ENCODE measurements around the gene PARVB. TPM values are rescaled to one million over a fixed set of nuclear protein-coding genes. Genes with fewer than 3 reads are reported as not detected.

The PARVB gene
- total and polyA plus RNA-seq, 2 of the 8 experiments (the other 6 are each of a cell fraction or from before 2014, with no cell fraction given), result 14.5 to 18.6 TPM

- H3K4me3 ChIP-seq (ENCODE audit: extremely low read depth in 1 of 4, insufficient read depth in 2 of 4, low read depth in 3 of 4, low read length in 4 of 4), result no peak overlapping the region
- no peak overlapping the region for H2BK12ac ChIP-seq (ENCODE audit: low read depth, low read length)
- H3K27me3 ChIP-seq (replicated peaks in 1 of 4; ENCODE audit: control insufficient read depth in 3 of 4, extremely low read depth in 1 of 4, insufficient read depth in 3 of 4, low read length in 3 of 4), result no peaks in the 10 kb centered on the region
- 88% methylated on average over 10 of the region's 11 CpGs; no CpG with 5 or more reads in 1 of the 2 experiments for WGBS, 2 experiments (ENCODE audit: extremely low coverage in 1 of 2, insufficient coverage in 1 of 2, insufficient read length in 1 of 2, insufficient replicate concordance in 2 of 2, low coverage in 1 of 2, low lambda C conversion rate in 2 of 2, missing lambda C conversion rate in 1 of 2)
- no peak for FAIRE-seq
- no peak for DNase-seq (ENCODE audit: low read depth in 1 of 2, low spot score in 2 of 2)
- ChIA-PET POLR2A (ENCODE audit: partially characterized antibody) (interaction anchor here (0.6 kb wide), 1 partner anchor 49 kb away, joined by 5 read pairs; no protein-coding TSS in a partner anchor), CTCF (ENCODE audit: partially characterized antibody) (interaction anchor here (1.3 to 1.4 kb wide), 2 partner anchors 64 to 254 kb away, joined by 3 to 6 read pairs; no protein-coding TSS in a partner anchor)
- H2BK120ac ChIP-seq (replicated peaks; ENCODE audit: low read depth, low read length), result no peak overlapping the region
- no peak overlapping the region for H2BK5ac ChIP-seq (ENCODE audit: low read depth, low read length)
- H3K4ac ChIP-seq (replicated peaks; ENCODE audit: insufficient read length, low read depth, low read length), result no peak overlapping the region
- no peaks in the 10 kb centered on the region for H4K20me1 ChIP-seq (replicated peaks in 1 of 2; ENCODE audit: control insufficient read depth in 1 of 2, insufficient read depth in 2 of 2, low read length in 2 of 2)
- no peaks in the 10 kb centered on the region for H3K9me3 ChIP-seq (ENCODE audit: insufficient read depth in 2 of 2, low read depth in 1 of 2, low read length in 1 of 2)
- no peak overlapping the region for H3K4me2 ChIP-seq (ENCODE audit: insufficient read depth in 1 of 2, low read depth in 2 of 2, low read length in 2 of 2)
- H3K4me1 ChIP-seq (replicated peaks in 1 of 4; ENCODE audit: control insufficient read depth in 3 of 4, insufficient read depth in 4 of 4, low read length in 3 of 4), result peaks cover 0 to under 1% (median 0%) of the 10 kb centered on the region in 4 experiments; a peak in 1 of 7 replicates
- no peaks in the 10 kb centered on the region for H3K23me2 ChIP-seq (ENCODE audit: low read depth, low read length)
- no peaks in the 10 kb centered on the region for H3K79me2 ChIP-seq (ENCODE audit: control insufficient read depth in 1 of 2, insufficient read depth in 2 of 2, low read length in 2 of 2)
- no peak overlapping the region for H4K91ac ChIP-seq (replicated peaks; ENCODE audit: insufficient read length, low read length)
- H3K9ac ChIP-seq (replicated peaks in 1 of 4; ENCODE audit: extremely low read depth in 1 of 4, low read depth in 3 of 4, low read length in 3 of 4), result no peak overlapping the region
- H3K36me3 ChIP-seq (ENCODE audit: control insufficient read depth in 2 of 4, insufficient read depth in 4 of 4, low read length in 3 of 4), result no peaks in the 10 kb centered on the region
- no peak overlapping the region for H2BK20ac ChIP-seq (ENCODE audit: low read length)
- no peak overlapping the region for H3K56ac ChIP-seq (replicated peaks; ENCODE audit: insufficient read length, low read depth, low read length)
- H4K5ac ChIP-seq (ENCODE audit: insufficient read length, low read depth, low read length), result no peak overlapping the region
- no peak overlapping the region for H3K23ac ChIP-seq (ENCODE audit: insufficient read length)
- no peak overlapping the region for H2AK5ac ChIP-seq (ENCODE audit: low read depth, low read length)
- H3K27ac ChIP-seq (ENCODE audit: low read depth, low read length), result no peak overlapping the region
- no peak for TF ChIP-seq PHF8 (conservative IDR thresholded peaks at IDR 0.05; ENCODE audit: low read depth, low read length)
- no peak for TF ChIP-seq SP4 (IDR thresholded peaks at IDR 0.05; ENCODE audit: low read length)
- no peak for TF ChIP-seq GTF2F1 (IDR thresholded peaks at IDR 0.05; ENCODE audit: borderline replicate concordance, low read depth, low read length)
- no peak for TF ChIP-seq CBX5 (IDR thresholded peaks at IDR 0.05; ENCODE audit: low read depth, low read length)
- TF ChIP-seq ZNF274 (IDR thresholded peaks at IDR 0.05; ENCODE audit: borderline replicate concordance, extremely low read depth, low read length), result no peak
- no peak for TF ChIP-seq BACH1 (IDR thresholded peaks at IDR 0.05; ENCODE audit: low read length)
- no peak for TF ChIP-seq NANOG (IDR thresholded peaks at IDR 0.05; ENCODE audit: insufficient read depth, low read depth, low read length, poor library complexity, severe bottlenecking)
- no peak for TF ChIP-seq EGR1 (IDR thresholded peaks at IDR 0.05; ENCODE audit: borderline replicate concordance, low read depth, low read length)
- no peak for TF ChIP-seq TEAD4 (IDR thresholded peaks at IDR 0.05; ENCODE audit: low read depth, low read length)
- TF ChIP-seq TCF12 (IDR thresholded peaks at IDR 0.05; ENCODE audit: low read depth, low read length), result no peak
- TF ChIP-seq TAF7 (optimal IDR thresholded peaks at IDR 0.05; ENCODE audit: borderline replicate concordance, low read depth, low read length), result no peak
- no peak overlapping the region; the same call in 1 of the 2 replicates for H4K8ac ChIP-seq (ENCODE audit: extremely low read depth, insufficient read depth, low read length)
- H2AFZ ChIP-seq (ENCODE audit: low read length), result no peak overlapping the region
- H3K18ac ChIP-seq (ENCODE audit: extremely low read depth, low read length), result no peak overlapping the region
- no peaks in the 10 kb centered on the region for H3K79me1 ChIP-seq (ENCODE audit: low read depth, low read length)
- no peak overlapping the region for H3K14ac ChIP-seq (ENCODE audit: insufficient read length)
- no peak overlapping the region for H2BK15ac ChIP-seq (ENCODE audit: low read length)
Observed at GRCh38 chr22:44057401-44057987, 33.4 kb downstream of the PARVB start.
